ENCODE results near the gene PROK1. TPM values are rescaled to one million over a fixed set of nuclear protein-coding genes. Genes with fewer than 3 reads are reported as not detected.
A peak's percentile ranks its signal among the peaks of the same experiment; 100 is the strongest.

The PROK1 gene
- total RNA-seq, 2 donors from 2014 or later: 0.26 to 4.9 TPM

GRCh38 chr1:110465038-110465813 lies 14.3 kb downstream of the PROK1 start:
- Histone ChIP-seq H3K36me3 (replicated peaks in 1 of 2; ENCODE audit: insufficient read depth in 1 of 2, low read depth in 2 of 2) (no peaks in the 10 kb centered on the region), H3K27ac (peak overlapping the region; percentile 37 to 61 (median 50)), H3K27me3 (no peaks in the 10 kb centered on the region), H3K4me3 (no peak overlapping the region), H3K9me3 (no peaks in the 10 kb centered on the region), H3K4me1 (peaks cover 25% of the 10 kb centered on the region)
- intact Hi-C loops (cut with DNase I): no loop called here
- peak in 3 of 4 donors; percentile 10 to 52 (median 17) for DNase-seq
- ATAC-seq: no peak
- no peak for TF ChIP-seq POLR2A (IDR thresholded peaks at IDR 0.05)
- TF ChIP-seq, protein P1, sequence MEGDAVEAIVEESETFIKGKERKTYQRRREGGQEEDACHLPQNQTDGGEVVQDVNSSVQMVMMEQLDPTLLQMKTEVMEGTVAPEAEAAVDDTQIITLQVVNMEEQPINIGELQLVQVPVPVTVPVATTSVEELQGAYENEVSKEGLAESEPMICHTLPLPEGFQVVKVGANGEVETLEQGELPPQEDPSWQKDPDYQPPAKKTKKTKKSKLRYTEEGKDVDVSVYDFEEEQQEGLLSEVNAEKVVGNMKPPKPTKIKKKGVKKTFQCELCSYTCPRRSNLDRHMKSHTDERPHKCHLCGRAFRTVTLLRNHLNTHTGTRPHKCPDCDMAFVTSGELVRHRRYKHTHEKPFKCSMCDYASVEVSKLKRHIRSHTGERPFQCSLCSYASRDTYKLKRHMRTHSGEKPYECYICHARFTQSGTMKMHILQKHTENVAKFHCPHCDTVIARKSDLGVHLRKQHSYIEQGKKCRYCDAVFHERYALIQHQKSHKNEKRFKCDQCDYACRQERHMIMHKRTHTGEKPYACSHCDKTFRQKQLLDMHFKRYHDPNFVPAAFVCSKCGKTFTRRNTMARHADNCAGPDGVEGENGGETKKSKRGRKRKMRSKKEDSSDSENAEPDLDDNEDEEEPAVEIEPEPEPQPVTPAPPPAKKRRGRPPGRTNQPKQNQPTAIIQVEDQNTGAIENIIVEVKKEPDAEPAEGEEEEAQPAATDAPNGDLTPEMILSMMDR (IDR thresholded peaks at IDR 0.05): no peak
- WGBS, 2 donors: 74 to 88% methylated on average over 7 of the region's 7 CpGs

- no peak overlapping the region for H3K4me3 ChIP-seq
- H3K36me3 ChIP-seq (replicated peaks in 1 of 2; ENCODE audit: insufficient read depth in 1 of 2, low read depth in 2 of 2): no peaks in the 10 kb centered on the region
- H3K9me3 ChIP-seq: no peaks in the 10 kb centered on the region
- WGBS, 2 donors: 81 to 82% methylated on average over 7 of the region's 7 CpGs
- TF ChIP-seq, protein P1 (IDR thresholded peaks at IDR 0.05): no peak
- TF ChIP-seq POLR2A (IDR thresholded peaks at IDR 0.05): no peak
- peaks cover 25% of the 10 kb centered on the region for H3K4me1 ChIP-seq
- no peak for ATAC-seq
- intact Hi-C loops (cut with DNase I): no loop called here
- peak overlapping the region in 1 of 4 donors; percentile 51 for H3K27ac ChIP-seq
- no peak for DNase-seq
- no peaks in the 10 kb centered on the region for H3K27me3 ChIP-seq
These were observed 14.9 kb downstream of the PROK1 start for GRCh38 chr1:110465814-110466380.

DNA sequence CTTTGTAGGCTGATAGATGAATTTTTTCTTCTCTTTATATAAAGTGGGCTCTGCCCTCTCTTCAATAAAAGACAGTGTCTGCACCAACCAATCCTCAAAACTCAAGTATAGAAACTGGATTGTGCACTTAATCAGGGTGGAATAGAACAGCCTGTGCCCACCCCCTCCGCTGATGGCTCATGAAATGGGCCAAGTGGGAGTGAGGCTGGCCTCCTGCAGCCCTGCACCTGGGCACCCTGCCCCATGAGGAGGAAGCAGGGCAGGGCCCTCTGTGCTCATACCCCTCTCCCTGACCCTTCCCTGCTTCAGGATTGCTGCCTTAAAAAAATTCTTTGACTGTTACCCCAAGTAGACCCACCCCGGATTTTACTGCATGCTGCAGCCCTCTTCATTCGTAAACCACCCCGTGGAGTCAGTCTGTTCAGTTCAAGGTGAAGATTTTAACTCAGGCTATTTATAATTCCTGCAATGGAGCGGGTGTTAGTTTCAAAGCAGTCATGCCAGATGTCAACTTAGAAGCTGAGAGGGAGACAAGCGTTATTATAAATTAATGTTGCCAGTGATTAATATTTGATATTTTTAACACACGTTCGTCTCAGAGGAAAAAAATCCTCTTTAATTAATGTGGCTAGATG lies 15.8 kb downstream of the PROK1 start:
- no peak for TF ChIP-seq POLR2A (IDR thresholded peaks at IDR 0.05)
- TF ChIP-seq, protein P1 (IDR thresholded peaks at IDR 0.05): no peak
- WGBS, 2 donors: 59% methylated on average over 7 to 8 of the region's 8 CpGs
- no peak overlapping the region for H3K27ac ChIP-seq
- intact Hi-C loops (cut with DNase I): no loop called here
- no peak overlapping the region for H3K4me3 ChIP-seq
- no peaks in the 10 kb centered on the region for H3K36me3 ChIP-seq (replicated peaks in 1 of 2; ENCODE audit: insufficient read depth in 1 of 2, low read depth in 2 of 2)
- no peak for DNase-seq
- peaks cover 25% of the 10 kb centered on the region for H3K4me1 ChIP-seq
- no peak for ATAC-seq
- H3K27me3 ChIP-seq: no peaks in the 10 kb centered on the region
- H3K9me3 ChIP-seq: no peaks in the 10 kb centered on the region

GRCh38 chr1:110471131-110471530 lies 20.2 kb downstream of the PROK1 start:
- intact Hi-C loops (cut with DNase I): no loop called here
- H3K4me1 ChIP-seq: no peaks in the 10 kb centered on the region
- TF ChIP-seq, protein P1 (IDR thresholded peaks at IDR 0.05): no peak
- no peak for TF ChIP-seq POLR2A (IDR thresholded peaks at IDR 0.05)
- WGBS, 2 donors: 49 to 61% methylated on average over 3 of the region's 3 CpGs
- no peak overlapping the region for H3K4me3 ChIP-seq
- H3K27ac ChIP-seq: no peak overlapping the region
- H3K27me3 ChIP-seq: no peaks in the 10 kb centered on the region
- H3K9me3 ChIP-seq: no peaks in the 10 kb centered on the region
- ATAC-seq: no peak
- no peaks in the 10 kb centered on the region for H3K36me3 ChIP-seq (replicated peaks in 1 of 2; ENCODE audit: insufficient read depth in 1 of 2, low read depth in 2 of 2)
- DNase-seq: no peak
